ENCODE measurements around the gene CNTN2. TPM values are rescaled to one million over a fixed set of nuclear protein-coding genes. Genes with fewer than 3 reads are reported as not detected.

The CNTN2 gene
- total and polyA plus RNA-seq, 9 donors = 0.02 to 0.37 (median 0.19) TPM; not detected in 3

DNA sequence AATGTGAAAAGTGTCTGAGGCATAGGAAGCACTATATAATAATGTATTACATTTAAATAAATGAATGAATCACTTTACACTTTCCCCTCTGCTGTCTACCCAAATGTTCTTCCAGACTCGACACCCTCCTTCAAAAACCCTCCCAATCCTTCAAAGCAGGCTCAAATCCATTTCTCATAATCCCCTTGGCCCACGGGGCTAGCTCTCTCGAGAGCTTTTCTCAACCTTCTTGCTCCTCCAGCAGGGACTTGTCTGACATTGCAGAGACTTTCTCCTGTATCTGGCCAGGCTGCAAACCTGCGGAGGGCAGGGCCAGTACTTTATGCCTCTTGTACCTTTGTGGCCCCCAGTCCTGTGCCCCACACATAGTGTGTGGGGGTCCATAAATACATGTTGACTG, 14.1 kb upstream of the CNTN2 start:
- Histone ChIP-seq H3K27ac (no peak overlapping the region), H3K27me3 (no peaks in the 10 kb centered on the region), H3K4me3 (no peak overlapping the region), H3K36me3 (no peaks in the 10 kb centered on the region), H3K9me3 (no peaks in the 10 kb centered on the region), H3K4me1 (ENCODE audit: insufficient read depth) (no peaks in the 10 kb centered on the region)
- TF ChIP-seq CTCF (IDR thresholded peaks at IDR 0.05) (no peak), EP300 (IDR thresholded peaks at IDR 0.05) (no peak), POLR2A (IDR thresholded peaks at IDR 0.05) (no peak)
- 55 to 68% (median 65%) methylated on average over 4 of the region's 4 CpGs for WGBS, 3 donors
- intact Hi-C loops (cut with DNase I) = no loop called here
- no peak for DNase-seq

DNA sequence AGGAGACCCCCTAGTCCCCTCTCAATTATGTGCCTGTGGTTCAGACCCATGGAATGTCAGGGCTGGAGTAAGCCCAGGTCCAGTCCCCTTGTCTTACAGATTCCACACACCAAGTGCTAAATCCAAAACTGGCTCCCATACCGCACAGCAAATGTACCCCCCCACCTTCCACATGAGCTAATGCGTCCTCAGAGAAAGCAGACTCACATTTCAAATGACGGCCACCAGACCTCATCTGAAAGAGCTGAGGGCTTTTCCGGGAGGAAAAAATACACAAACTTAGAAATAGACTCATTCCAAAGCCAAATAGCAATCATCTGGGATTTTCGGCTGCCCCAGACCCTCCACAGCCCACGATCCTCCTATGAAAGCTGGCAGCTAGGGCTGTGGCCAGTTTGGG, 12.8 kb upstream of the CNTN2 start:
- no peak overlapping the region for H3K4me3 ChIP-seq

DNA sequence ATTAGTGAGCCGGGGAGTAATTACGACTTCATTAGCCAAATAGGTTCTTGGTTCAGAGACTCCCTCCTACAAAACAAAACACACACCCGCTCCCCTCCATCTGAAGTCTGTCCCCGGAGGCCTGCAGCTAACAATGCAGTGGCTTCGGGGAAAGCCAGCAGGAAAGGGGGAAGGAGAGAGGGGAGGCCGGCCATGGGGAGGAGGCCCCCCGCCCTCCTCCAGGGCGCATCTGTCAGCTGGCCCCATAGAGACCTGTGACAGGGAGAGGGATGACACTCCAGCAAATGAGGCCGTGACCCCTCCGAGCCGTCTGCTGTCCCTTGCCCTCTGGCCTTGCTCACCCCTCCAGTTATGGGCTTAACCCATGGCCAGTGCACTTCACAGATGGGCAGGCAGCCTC, 12.1 kb upstream of the CNTN2 start:
- whole genome bisulfite sequencing, 3 donors = 68 to 76% (median 70%) methylated on average over 11 of the region's 11 CpGs

More for the DNA sequence above, 12.8 kb upstream of the CNTN2 start:
- Histone ChIP-seq H3K36me3 (no peaks in the 10 kb centered on the region), H3K27me3 (no peaks in the 10 kb centered on the region), H3K4me1 (ENCODE audit: insufficient read depth) (no peaks in the 10 kb centered on the region), H3K9me3 (no peaks in the 10 kb centered on the region), H3K27ac (no peak overlapping the region)
- TF ChIP-seq CTCF (IDR thresholded peaks at IDR 0.05) (no peak), POLR2A (IDR thresholded peaks at IDR 0.05) (no peak), EP300 (IDR thresholded peaks at IDR 0.05) (no peak)
- intact Hi-C loops (cut with DNase I) = no loop called here
- no peak for DNase-seq
- WGBS, 3 donors = 67 to 72% (median 69%) methylated on average over 6 of the region's 6 CpGs

DNA sequence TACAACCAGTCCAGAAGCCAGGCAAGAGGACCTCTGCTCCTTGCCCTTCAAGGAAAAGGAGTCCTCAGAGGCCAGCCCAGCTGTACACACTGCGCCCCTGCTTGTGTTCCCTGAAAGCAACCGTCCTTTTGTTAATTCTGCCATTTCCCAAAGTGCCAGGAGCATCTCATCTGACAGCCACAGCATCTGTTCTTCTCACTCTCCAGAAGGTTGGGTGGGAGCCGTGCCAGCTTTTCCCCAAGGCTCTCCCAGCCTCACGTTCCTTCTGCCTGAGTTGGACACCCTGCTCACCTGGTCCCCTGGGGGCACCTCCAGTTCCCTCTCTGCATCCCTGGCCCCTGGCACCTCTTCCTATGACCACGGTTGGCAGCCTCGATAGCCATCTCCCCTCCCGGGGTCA, 10.5 kb upstream of the CNTN2 start:
- no peak overlapping the region for H3K27ac ChIP-seq
- no peak overlapping the region for H3K4me3 ChIP-seq
- no peaks in the 10 kb centered on the region for H3K4me1 ChIP-seq (ENCODE audit: insufficient read depth)
- WGBS, 3 donors = 82 to 90% (median 85%) methylated on average over 7 of the region's 7 CpGs
- H3K9me3 ChIP-seq = no peaks in the 10 kb centered on the region
- no peak for DNase-seq
- no peak for TF ChIP-seq POLR2A (IDR thresholded peaks at IDR 0.05)
- no peak for TF ChIP-seq CTCF (IDR thresholded peaks at IDR 0.05)
- no peak for TF ChIP-seq EP300 (IDR thresholded peaks at IDR 0.05)
- H3K27me3 ChIP-seq = no peaks in the 10 kb centered on the region
- H3K36me3 ChIP-seq = no peaks in the 10 kb centered on the region
- intact Hi-C loops (cut with DNase I) = no loop called here

More for the DNA sequence above, 12.1 kb upstream of the CNTN2 start:
- no peak overlapping the region for H3K4me3 ChIP-seq
- H3K27me3 ChIP-seq = no peaks in the 10 kb centered on the region
- no peak for DNase-seq
- H3K36me3 ChIP-seq = no peaks in the 10 kb centered on the region
- H3K9me3 ChIP-seq = no peaks in the 10 kb centered on the region
- intact Hi-C loops (cut with DNase I) = no loop called here
- TF ChIP-seq POLR2A (IDR thresholded peaks at IDR 0.05) = no peak
- TF ChIP-seq EP300 (IDR thresholded peaks at IDR 0.05) = no peak
- no peak for TF ChIP-seq CTCF (IDR thresholded peaks at IDR 0.05)
- H3K27ac ChIP-seq = no peak overlapping the region
- H3K4me1 ChIP-seq (ENCODE audit: insufficient read depth) = no peaks in the 10 kb centered on the region

Data from ovary (tissue), 9 donors.